Left ventricle myocardium superior (tissue), 1 donor: Measurements from ENCODE around the gene KRT73. TPM values are rescaled to one million over a fixed set of nuclear protein-coding genes. Genes with fewer than 3 reads are reported as not detected.

Experiments used
- ATAC-seq: fragments of 200-7000 bp; cut with Tn5 transposase; one replicate; pipeline ENCODE4 v1.9.1; 2020; ENCODE audit warnings: mild to moderate bottlenecking, moderate library complexity
- DNase-seq: peaks from one replicate; pipeline ENCODE4 v3.0.0-alpha.2; 2020
- intact Hi-C: fragments of 100-400 bp; cut with micrococcal nuclease; formaldehyde crosslinking; loops from one replicate; pipeline ENCODE4 v1.11.0; 2022
- total RNA-seq: library from RNA; stranded (reverse); fragmentation: NEBNext Ultra II Directional; extraction: Animal tissue kit (Norgen Biotek cat#: 25700); gene quantifications from one replicate; pipeline ENCODE4 v1.2.1, GENCODE V29; 2021
- donor health status: DM: no; HTN: yes; CAD: no; lungs with severe emphysema.

KRT73 gene
- total RNA-seq, 1 donor from 2014 or later, result not detected

GRCh38 chr12:52628841-52629240 is 10.5 kb upstream of the KRT73 start:
- ATAC-seq (no peak), DNase-seq (no peak)
- intact Hi-C loops, result no loop called here

- DNase-seq, result no peak
- intact Hi-C loops, result no loop called here
- no peak for ATAC-seq
Measured at GRCh38 chr12:52628111-52628507, 9.8 kb upstream of the KRT73 start.

- intact Hi-C loops, result no loop called here
- no peak for DNase-seq
- no peak for ATAC-seq
Measured at GRCh38 chr12:52627395-52628110, 9.2 kb upstream of the KRT73 start.

GRCh38 chr12:52622349-52622748 is 4.0 kb upstream of the KRT73 start:
- DNase-seq, result no peak
- intact Hi-C loops, result no loop called here
- no peak for ATAC-seq

GRCh38 chr12:52618866-52619265 is 507 bp upstream of the KRT73 start:
- DNase-seq, result no peak
- no peak for ATAC-seq
- intact Hi-C loops, result no loop called here

- DNase-seq (no peak), ATAC-seq (no peak)
- intact Hi-C loops, result no loop called here
Measured at GRCh38 chr12:52617403-52617785, 965 bp downstream of the KRT73 start.

GRCh38 chr12:52616680-52617402 is 1.5 kb downstream of the KRT73 start:
- intact Hi-C loops, result no loop called here
- DNase-seq (no peak), ATAC-seq (no peak)

GRCh38 chr12:52615912-52616311 is 2.4 kb downstream of the KRT73 start:
- intact Hi-C loops, result no loop called here
- no peak for DNase-seq
- ATAC-seq, result no peak

GRCh38 chr12:52615208-52615868 is 3.0 kb downstream of the KRT73 start:
- DNase-seq (no peak), ATAC-seq (no peak)
- intact Hi-C loops, result no loop called here

GRCh38 chr12:52614381-52615207 is 3.8 kb downstream of the KRT73 start:
- intact Hi-C loops, result no loop called here
- DNase-seq (no peak), ATAC-seq (no peak)

- intact Hi-C loops, result no loop called here
- ATAC-seq (no peak), DNase-seq (no peak)
Measured at GRCh38 chr12:52613384-52614030, 4.9 kb downstream of the KRT73 start.

- intact Hi-C loops, result no loop called here
- no peak for DNase-seq
Measured at GRCh38 chr12:52612431-52613383, 5.7 kb downstream of the KRT73 start.

GRCh38 chr12:52611080-52611468 is 7.3 kb downstream of the KRT73 start:
- ATAC-seq (no peak), DNase-seq (no peak)
- intact Hi-C loops, result no loop called here

More at GRCh38 chr12:52612431-52613383, 5.7 kb downstream of the KRT73 start:
- no peak for ATAC-seq

GRCh38 chr12:52608826-52609630 is 9.3 kb downstream of the KRT73 start:
- DNase-seq, result no peak

GRCh38 chr12:52608161-52608560 is 10.2 kb downstream of the KRT73 start:
- intact Hi-C loops, result no loop called here
- no peak for ATAC-seq
- no peak for DNase-seq

More at GRCh38 chr12:52608826-52609630, 9.3 kb downstream of the KRT73 start:
- ATAC-seq, result no peak
- intact Hi-C loops, result no loop called here

- intact Hi-C loops, result no loop called here
- DNase-seq, result no peak
- no peak for ATAC-seq
Measured at GRCh38 chr12:52607314-52607713, 11.0 kb downstream of the KRT73 start.

GRCh38 chr12:52606581-52607218 is 11.7 kb downstream of the KRT73 start:
- intact Hi-C loops, result no loop called here
- DNase-seq (no peak), ATAC-seq (no peak)
